Stimulated activated naive CD4-positive, alpha-beta T cell treated with Interleukin-2 at 50 U/mL for 16 hours (primary cell): ENCODE results near the gene DNAJB2.

Experiments
- DNase-seq: peaks from one replicate; lab custom pipeline; 2025; lab: John Stamatoyannopoulos, UW

The DNAJB2 gene

DNA sequence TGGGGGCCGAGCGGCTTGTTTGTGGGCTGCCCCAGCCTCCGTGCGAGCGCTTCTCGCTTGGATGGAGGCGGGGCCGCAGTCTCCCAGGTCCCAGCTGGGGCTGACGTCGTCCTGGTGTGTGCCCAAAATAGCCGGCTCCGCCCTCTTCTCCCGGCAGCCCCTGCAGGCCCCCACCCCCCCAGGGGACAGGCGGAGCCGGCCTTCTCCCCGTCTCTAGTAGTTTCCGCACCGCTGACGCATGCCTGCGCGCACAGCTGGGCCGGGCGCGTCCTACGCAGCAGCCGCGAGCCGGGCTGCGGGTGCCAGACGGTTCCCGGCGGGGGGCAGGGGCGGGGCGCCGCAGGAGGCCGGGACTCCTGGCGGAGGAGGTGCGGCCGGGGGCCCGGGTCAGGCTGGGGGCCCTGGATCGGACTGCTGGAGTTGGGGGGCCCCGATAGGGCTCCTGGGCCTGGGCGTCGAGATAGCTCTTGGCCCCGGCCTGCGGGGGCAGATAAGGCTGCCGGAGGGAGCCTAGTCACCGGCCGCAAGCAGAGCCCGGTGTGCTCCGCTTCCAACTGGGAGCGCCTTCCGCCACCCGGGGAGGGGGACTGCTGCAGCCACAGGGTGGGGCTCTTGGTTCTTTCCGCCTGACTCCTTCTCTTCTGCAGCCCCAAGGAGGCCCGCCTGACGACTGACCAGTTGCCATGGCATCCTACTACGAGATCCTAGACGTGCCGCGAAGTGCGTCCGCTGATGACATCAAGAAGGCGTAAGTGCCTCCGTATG, at the start of gene DNAJB2:
DNAJB2 (plus strand) TSS at position 216 of the 765 bp plus-strand sequence; CDS start at position 684, 468 bp downstream.
- DNase-seq = peak; percentile 100

DNA sequence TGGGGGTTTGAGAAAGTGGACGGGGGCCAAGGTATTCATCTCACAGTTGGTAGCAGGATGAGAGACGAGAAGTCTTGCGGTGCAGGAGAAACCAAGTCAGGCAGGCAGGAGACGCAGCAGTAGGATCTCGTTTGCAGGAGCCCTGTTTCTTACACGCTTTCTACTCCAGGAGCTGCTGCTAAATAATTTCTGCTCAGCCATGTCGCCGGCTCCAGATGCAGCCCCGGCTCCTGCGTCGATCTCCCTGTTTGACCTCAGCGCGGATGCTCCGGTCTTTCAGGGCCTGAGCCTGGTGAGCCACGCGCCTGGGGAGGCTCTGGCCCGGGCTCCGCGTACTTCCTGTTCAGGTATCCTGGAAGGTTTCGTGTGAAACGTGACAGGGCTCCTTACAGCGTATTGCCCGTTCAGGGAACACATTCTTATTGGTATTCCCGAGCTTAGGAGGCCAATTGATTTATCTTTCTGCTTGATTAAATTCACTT, 49.1 kb upstream of the DNAJB2 start:
- peak; percentile 32 for DNase-seq

DNA sequence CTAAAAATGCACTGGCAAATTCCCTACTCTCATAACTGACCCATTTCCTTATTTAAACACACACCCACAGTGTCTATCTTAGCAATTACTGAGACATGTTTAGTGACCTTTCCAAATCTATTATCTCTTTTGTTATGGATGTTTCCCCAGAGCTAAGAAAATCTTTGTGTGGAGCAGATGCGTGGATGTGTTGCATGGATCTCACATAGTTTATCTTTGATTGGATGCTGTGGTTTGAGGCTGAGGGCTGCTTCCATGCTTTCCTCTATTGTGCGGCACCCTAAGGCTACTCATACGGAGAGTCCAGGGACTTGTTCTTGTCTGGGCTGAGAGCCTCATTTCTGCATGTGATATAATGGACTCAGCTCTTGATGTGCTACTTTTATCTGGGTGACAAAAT, 44.8 kb upstream of the DNAJB2 start:
- DNase-seq = no peak

DNA sequence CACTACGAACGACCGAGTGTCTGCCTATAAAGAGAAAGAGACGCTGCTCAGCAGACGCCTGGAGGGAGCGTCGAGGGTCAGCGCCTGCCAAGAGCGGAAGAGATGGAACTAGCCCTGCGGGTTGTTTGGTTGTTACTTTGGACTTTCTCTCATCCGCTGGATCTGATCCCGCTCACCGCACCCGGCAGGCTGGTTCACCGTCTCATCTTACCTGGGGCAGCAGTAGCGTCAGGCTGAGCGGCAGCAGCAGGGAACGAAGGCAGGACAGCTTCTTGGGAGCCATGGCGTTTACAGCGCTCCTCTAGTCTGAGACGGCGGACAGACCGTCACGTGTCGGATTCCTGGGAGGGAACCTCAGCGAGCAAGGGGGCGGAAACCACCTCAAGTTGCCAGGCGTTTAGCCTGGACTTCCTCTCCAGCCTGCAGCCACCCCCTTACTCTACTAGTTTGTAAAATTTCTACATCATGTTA, 35.8 kb upstream of the DNAJB2 start:
- no peak for DNase-seq

DNA sequence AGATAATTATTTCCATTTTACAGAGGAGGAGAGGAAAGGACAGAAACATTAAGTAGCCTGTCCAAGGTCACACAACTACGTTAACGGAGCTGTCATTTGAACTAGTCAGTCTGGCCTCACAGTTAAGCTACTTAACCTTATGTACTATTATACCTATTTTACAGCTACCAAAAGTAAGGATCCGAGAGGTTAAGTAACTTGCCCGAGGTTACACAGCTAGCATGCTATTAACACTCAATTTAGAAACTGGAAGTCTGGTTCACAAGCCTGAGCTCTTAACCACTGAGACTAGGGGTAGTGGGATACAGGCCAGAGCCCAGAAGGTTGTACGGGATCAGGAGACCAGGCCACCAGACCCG, 34.4 kb upstream of the DNAJB2 start:
- DNase-seq = no peak

DNA sequence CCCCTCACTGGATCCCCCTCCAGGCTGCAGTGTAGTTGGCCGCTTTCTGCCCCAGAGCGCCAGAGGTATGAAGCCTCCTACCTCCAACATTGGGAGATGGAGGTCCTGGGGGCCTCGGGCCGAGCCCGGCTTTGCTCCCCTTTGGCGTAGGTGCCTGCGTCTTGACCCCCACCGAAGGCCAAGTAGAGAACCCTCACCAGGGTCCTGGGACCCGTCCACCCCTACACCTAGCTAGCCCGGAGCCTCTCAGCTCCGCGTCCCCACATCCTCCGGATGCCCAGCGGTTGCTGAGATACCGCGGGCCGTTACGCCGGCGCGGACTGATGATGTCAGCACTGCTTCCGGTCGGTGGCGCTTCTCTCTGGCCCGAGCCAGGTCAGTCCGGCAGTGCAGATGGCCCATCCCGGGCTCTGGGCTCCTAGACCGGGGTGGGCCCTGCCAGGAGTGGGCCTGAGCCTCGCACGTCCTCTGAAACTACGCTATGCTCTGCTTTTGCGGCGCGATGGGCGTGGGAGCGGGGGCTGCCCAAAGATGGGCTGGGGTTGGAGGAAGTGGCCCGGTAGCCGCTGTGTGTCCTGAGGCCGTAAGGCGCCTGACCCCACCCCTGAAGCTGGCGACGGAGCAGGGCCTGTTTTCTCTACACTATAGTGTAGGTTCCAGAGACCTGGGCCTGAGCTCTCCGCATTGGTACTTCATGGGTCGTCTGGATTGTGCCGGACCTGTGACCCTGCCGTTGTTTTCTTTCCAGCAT, 33.8 kb upstream of the DNAJB2 start, which contains the start of the genes GLB1L and STK16:
GLB1L (minus strand) TSS at position 297 of the 751 bp plus-strand sequence. CDS start 1,871 bp downstream, outside the sequence.
STK16 (plus strand) TSS at position 332 of the 751 bp plus-strand sequence. CDS start 521 bp downstream, outside the sequence.
- DNase-seq = peak; percentile 86

DNA sequence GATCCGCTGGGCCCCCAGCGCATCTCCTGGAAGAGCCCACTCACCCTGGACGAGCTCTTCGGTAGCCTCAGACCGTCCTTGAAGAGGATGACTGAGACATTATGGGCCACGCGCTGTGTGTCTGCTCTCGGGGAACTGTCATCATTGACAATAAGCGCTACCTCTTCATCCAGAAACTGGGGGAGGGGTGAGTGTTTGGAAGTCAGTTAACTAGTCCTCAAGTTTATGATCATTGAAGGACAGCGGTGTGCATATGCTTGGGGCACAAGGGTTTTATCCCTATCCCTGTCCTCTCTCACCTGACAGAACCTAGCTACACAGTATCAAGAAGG, 33.3 kb upstream of the DNAJB2 start:
- DNase-seq = no peak

DNA sequence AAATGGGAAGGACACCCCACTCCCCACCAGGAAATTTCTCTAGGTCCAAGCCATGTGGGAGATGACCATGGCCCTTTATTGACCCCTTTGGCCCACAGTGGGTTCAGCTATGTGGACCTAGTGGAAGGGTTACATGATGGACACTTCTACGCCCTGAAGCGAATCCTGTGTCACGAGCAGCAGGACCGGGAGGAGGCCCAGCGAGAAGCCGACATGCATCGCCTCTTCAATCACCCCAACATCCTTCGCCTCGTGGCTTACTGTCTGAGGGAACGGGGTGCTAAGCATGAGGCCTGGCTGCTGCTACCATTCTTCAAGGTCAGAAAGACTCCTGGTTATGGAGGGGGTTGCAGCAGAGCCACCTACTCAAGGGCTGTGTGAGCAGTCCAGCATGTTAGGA, 32.6 kb upstream of the DNAJB2 start:
- no peak for DNase-seq

DNA sequence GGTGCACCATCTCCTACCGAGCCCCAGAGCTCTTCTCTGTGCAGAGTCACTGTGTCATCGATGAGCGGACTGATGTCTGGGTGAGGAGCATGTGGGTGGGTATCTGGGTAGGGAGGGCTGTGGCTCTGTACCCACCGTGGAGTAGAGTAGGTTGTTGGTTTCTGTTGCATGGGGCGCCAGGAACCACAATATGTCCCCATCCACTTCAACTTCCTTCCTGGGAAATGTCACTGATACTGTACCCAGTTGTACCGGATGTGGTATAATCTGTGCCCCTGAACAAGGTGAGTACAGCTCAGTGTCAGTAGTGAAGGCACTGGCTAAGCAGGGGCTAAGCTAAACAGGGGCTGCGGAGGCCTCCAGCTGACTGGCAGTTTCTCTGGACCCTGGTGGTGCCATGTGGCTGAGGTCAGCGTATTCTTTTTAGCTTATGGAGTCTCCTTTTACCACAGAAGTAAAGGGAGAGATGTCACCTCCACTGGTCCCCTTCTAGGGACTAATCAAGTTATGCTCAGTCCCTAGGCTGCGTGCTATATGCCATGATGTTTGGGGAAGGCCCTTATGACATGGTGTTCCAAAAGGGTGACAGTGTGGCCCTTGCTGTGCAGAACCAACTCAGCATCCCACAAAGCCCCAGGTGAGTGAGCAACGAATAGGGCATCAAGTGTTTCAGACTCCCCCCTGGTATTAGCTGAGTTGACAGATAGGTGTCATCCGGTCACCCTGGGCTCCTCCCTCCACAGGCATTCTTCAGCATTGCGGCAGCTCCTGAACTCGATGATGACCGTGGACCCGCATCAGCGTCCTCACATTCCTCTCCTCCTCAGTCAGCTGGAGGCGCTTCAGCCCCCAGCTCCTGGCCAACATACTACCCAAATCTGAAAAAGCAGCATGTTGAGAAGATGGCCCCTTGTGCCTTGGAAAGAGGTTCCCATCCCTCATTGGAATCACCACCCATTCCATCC, 31.2 kb upstream of the DNAJB2 start:
- DNase-seq = peak; percentile 72

DNA sequence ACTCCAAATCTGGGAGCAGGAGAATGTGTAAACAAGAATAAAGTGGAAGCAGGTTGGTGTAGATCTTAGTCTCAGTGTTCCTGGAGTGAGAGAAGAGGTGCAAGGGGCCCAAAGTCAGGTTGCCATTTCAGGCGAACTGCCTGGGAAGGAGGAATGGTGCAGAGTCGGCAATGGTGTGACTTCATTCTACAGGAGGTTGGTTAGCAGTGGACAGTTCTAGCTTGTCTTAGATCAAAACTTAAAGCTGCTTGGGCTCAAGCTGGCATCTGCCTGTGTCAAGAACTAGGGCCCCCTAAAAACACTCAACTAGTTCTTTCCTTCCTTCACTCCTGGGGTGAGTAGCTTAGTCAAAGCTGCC, 30.3 kb upstream of the DNAJB2 start:
- DNase-seq = no peak

DNA sequence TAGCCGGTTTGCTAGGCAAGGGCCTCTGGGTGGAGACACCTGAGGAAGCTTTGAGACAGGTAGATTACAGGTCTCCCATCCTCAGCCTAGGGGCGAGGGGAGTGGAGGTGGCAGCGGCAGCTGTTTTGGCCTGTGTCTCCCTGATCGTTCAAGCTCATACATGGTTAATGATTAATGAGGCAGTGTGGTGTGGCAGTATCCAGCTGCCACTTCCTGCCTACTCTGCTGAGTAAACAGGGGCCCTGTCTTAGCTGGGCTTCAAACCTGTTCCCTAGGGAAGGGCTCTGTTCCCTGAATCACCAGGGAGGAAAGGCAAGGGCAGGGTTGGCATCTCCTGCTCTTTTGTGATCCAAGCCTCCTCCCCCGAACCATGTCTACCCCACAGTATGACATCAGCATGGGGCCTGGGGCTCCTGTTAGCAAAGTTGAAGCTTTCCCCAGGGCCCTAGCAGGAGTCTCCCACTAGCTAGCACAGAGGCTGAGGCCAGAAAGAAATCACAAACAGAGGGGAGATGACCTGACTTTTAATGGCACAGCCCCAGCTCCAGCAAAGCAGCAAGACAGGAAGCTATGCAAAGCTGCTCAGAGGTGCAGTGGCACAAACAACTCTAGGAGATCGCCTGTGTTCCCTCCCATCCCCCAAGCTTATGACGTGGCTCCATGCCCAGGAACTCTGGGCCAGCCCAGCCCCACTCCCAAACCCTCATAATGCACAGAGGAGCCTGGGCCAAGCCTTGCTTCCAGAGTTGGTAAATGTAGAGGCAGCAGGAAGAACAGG, 29.8 kb upstream of the DNAJB2 start:
- DNase-seq = peak; percentile 11

DNA sequence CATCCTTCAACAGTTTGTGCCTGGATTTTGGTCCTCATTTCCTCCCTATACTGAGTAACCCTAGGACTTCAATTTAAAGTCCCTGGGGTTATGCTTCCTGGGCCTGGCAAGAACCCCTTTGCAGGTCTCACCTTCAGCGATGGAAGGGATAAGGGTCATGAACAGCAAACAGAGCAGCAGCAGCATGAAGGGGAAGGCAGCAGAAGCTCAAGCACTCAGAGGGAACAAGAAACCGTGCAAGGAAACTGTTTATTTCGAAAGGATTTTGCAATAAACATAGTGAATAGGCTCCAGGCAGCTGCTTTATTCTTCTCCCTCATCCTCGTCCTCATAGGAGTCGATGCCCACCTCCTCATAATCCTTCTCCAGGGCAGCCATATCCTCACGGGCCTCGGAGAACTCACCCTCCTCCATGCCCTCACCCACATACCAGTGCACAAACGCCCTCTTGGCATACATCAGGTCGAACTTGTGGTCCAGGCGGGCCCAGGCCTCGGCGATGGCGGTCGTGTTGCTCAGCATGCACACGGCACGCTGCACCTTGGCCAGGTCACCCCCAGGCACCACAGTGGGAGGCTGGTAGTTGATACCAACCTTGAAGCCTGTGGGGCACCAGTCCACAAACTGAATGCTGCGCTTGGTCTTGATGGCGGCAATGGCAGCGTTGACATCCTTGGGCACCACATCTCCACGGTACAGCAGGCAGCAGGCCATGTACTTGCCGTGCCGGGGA, 29.0 kb upstream of the DNAJB2 start:
- no peak for DNase-seq

DNA sequence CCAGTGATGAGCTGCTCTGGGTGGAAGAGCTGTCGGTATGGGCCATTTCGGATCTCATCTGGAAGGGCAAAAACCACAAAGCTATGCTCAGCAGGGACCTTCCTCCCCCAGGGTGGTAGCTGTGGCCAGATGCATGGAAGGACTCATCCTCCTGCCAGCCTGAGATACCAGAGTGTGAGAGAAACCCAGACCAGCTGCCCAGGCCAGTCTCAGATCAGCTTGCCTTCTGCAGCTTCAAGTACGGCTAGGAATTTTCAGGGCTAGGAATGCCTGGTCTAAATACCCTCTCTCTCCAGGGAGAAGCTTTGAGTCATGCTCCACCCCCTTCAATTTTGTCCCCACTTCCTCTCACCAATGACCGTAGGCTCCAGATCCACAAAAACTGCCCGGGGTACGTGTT, 27.5 kb upstream of the DNAJB2 start:
- DNase-seq = no peak

DNA sequence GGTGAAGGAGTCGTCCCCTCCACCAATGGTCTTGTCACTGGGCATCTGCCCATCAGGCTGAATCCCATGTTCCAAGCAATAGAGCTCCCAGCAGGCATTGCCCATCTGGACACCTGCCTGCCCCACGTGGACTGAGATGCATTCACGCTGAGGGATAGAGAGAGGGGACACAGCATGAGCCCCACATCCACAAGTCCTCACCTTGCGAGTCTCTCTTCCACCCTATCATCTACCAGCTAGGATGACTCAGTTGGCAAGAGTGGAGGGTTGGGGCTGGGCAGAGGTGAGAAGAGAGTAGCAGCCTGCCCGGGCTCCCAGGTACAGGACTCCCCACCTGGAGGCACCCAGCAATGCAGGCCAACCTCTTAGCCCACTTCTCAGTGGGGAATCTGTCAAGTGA, 27.1 kb upstream of the DNAJB2 start:
- peak; percentile 21 for DNase-seq

DNA sequence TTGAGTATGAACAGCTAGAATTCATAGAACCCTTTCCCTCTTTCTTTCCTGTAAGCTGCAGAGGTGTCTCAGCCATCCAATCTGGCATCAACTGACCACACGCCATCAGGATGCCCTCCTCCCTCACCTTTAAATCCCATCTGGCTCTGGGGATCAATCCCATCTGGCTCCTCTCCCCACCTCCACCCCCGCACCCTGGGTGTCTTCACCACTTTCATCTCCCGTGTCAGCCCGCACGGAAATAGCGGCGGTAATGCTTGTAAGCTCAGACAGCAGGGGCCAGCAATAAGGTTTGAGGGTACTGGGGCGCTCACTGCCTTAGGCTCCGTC, 26.6 kb upstream of the DNAJB2 start:
- DNase-seq = peak; percentile 46

DNA sequence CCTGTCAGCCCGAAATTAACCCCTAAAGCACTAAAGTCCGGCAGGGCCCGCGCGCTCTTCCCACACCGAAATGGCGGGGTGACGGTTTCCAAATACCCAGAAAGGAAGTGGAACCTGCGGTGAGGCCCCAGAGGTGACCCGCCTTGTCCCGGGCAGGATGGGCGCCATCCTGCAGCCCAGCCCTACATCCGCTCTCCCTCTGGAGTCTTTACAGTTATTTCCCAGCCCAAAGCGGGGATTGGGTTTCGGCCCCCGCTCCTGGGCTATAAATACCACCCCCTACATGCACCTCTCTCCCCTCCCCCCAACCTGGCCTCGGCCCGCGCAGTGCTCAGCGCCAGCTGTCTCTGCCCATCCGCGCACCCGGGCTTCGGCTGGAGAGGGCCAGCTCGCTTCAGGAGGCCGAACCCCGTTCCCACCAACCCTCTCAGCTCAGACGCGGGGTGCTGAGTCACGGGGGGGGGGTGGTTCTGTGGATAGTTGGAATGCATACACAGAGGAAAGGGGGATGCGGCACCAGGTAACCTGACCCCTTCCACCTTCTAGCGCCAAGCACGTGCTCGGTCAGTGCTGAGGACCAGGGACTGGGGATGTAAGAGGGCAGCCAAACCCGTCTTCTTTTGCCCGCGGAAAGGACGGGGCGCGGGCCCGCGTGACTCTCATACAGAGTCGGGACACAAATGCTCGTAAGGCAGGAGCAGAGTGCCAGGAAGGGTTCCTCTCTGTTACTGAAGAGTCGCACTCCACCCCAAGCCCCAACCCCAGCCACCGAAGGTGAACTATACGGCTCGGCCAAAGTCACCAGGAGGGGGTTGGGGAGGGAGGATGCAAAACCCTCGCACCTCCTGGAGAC, 26.0 kb upstream of the DNAJB2 start, which contains the start of gene TUBA4B:
TUBA4B (plus strand) TSS at position 344 of the 853 bp plus-strand sequence; CDS start at position 509, 165 bp downstream.
- peak; percentile 44 for DNase-seq

DNA sequence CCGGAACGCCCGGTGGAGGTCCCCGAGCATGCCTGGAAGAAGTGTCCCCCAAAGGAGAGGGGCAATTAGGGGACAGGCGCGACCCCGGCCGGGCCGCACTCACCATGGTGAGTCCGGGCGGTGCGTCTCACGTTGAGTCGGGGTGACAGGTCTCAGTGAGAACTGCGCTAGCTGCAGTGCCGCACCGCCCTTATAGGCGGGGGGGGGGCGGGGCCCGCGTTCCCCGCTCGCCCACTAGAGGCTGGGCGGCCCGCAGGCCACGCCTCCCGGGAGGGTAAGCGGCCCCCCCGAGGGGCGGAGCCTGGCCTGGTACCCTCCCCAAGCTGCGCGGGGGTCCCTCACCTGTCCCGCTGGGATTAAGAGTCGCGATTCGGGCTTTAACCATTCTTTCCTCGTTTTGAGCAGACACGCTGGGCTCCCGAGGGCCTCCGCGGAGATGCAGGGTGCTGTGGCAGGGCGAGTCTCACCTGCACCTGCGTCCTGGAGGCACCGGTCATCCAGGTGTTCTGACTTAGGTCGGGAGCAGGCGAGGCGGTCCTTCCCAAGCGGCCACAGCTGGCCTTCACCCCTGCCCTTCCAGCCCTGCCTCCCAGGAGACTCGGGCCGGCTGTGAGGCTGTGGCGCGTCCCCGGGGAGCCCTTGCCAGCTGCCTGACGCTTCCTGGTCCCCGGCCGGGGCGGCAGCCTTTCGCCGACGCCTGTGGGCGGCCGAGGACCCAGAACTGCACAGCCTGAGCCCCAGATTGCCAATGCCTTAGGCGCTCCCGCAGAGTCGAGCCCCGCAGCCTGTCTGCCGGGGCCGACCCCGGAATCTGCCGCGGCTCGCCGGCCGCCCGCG, 25.2 kb upstream of the DNAJB2 start, which contains the start of gene TUBA4A:
TUBA4A (minus strand) TSS at position 166 of the 837 bp plus-strand sequence; CDS start at position 106, 60 bp downstream.
- DNase-seq = peak; percentile 88

DNA sequence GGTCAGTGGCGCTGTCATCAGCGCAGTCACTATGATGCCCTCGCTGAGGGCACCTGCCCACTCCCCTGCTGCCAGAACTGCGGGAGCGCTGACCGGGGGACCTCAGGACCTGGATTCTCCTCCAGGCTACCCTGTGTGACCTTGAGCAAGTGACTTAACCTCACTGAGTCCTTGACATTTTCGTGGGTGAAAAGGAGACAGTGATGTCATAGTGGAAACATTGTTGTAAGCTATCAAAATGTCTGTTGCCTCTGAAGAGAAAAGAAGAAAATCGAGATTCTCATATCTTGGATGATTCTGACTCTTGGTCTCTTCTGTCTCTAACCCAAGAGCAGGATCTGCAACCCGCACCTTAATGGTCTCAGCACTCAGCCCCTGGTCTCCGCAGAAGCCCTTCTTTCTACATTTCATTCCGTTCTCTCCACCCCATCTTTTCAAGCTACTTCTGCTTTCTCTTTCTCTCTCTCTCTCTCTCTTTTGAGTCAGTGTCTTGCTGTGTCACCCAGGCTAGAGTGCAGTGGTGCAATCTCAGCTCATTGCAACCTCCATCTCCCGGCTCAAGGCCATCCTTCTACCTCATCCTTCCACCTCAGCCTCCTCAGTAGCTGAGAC, 24.5 kb upstream of the DNAJB2 start:
- DNase-seq = peak; percentile 26
